Measurements from ENCODE around the gene CDHR2.
A peak's percentile ranks its signal among the peaks of the same experiment; 100 is the strongest.

DNA sequence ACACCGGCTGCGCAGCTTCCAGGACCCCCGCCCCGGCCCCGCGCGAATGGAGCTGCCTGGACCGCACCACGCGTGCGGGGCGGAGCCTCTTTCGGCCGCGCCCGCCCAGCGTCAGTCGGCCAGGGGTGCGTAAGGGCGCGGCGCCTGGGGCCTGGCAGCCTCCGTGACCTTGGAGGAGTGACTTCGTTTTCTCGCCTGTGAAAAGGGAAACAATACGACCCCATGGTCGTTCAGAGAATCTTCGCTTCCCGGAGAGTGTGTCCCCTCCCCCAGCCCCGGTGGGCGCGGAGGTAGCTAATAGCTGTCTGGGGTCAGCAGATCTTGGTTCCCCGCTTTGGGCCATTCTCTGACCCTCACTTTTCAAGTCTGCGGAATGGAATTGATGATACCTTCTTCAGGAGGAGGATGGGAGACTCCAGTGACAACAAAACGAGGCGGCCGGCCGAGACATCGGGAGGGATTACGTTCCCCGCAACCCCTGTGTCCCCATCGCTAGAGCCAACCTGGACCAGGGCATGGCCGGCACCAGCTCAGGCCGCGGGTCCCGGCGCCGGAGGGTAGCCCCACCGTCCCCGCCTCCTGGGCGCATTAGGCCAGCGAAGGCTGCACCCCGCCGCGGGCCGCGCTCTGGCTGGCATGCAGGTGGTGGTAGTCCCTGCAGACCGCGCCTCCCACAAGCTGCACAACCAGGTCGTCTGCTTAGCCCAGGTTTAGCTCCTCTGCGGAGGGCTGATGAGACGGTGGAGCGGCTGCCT is 5.5 kb upstream of the CDHR2 start:
- TF ChIP-seq GRHL2 (CRISPR knock-in tag; IDR thresholded peaks at IDR 0.05; ENCODE audit: insufficient replicate concordance, severe bottlenecking) (no peak), TP53 (CRISPR knock-in tag; IDR thresholded peaks at IDR 0.05) (no peak), FOXP1 (CRISPR knock-in tag; IDR thresholded peaks at IDR 0.05; ENCODE audit: borderline replicate concordance) (no peak; the same call in 1 of the 2 replicates)
- TF ChIP-seq, protein P1, sequence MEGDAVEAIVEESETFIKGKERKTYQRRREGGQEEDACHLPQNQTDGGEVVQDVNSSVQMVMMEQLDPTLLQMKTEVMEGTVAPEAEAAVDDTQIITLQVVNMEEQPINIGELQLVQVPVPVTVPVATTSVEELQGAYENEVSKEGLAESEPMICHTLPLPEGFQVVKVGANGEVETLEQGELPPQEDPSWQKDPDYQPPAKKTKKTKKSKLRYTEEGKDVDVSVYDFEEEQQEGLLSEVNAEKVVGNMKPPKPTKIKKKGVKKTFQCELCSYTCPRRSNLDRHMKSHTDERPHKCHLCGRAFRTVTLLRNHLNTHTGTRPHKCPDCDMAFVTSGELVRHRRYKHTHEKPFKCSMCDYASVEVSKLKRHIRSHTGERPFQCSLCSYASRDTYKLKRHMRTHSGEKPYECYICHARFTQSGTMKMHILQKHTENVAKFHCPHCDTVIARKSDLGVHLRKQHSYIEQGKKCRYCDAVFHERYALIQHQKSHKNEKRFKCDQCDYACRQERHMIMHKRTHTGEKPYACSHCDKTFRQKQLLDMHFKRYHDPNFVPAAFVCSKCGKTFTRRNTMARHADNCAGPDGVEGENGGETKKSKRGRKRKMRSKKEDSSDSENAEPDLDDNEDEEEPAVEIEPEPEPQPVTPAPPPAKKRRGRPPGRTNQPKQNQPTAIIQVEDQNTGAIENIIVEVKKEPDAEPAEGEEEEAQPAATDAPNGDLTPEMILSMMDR (IDR thresholded peaks at IDR 0.05): no peak
- TF ChIP-seq, protein P2, sequence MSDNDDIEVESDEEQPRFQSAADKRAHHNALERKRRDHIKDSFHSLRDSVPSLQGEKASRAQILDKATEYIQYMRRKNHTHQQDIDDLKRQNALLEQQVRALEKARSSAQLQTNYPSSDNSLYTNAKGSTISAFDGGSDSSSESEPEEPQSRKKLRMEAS (CRISPR knock-in tag; IDR thresholded peaks at IDR 0.05): peak; percentile 58; the same call in 1 of the 2 replicates
